AG04449 (cell line): Measurements from ENCODE around the gene SWI5.

Experiments used
- CTCF ChIA-PET: fragments of 350-600 bp; formaldehyde crosslinking; extraction: SDS; loops from one replicate; lab custom pipeline; 2021; ENCODE audit warnings: antibody characterized with exemption; lab: Yijun Ruan, JAX
- POLR2A ChIA-PET: fragments of 400-600, 350-600 bp; formaldehyde crosslinking; extraction: SDS; loops from one replicate; lab custom pipeline; 2020; ENCODE audit warnings: antibody characterized with exemption, inconsistent platforms; lab: Yijun Ruan, JAX
- DNase-seq: peaks from one replicate; pipeline ENCODE4 v3.0.0-alpha.2; 2010; ENCODE audit warnings: low read depth, low spot score
- H3K4me3 ChIP-seq: 2 replicates; pipeline ENCODE4 v1.5.1; 2011; ENCODE audit warnings: low read depth, mild to moderate bottlenecking, control low read depth, low read length
- TF ChIP-seq, protein P1 (sequence below): IDR thresholded peaks from one replicate; pipeline ENCODE4 v1.5.1; 2011; ENCODE audit warnings: mild to moderate bottlenecking, moderate library complexity, low read length, control low read depth, inconsistent platforms; ENCODE audit not compliant: insufficient read depth; ENCODE audit errors: missing control alignments

The SWI5 gene

DNA sequence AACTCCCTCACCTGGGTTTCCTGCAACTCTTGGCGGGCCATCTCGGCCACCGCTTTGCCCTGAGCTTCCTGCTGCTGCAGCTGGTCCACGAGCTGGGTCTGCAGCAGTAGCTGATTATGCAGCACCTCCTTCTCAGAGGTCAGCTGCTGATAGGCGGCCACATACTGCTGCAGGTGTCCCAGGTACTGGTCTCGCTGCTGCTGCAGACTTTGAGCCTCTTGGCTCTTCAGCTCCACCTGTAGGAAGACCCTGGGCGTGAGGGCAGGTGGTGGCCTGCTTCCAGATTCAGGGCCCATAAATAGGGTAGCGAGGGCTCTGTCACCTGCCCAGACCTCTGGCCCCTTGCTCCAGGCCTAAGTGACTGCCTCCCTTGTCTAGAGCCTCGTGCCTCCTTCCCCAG lies 16.9 kb upstream of the SWI5 start:
- POLR2A ChIA-PET, result interaction anchor here (0.8 kb wide), 1 partner anchor 9 kb away, joined by 3 read pairs; no protein-coding TSS in a partner anchor
- DNase-seq, result no peak
- CTCF ChIA-PET, result interaction anchor here (0.5 to 1.0 kb wide), 2 partner anchors 14 to 247 kb away, joined by 3 read pairs; no protein-coding TSS in a partner anchor
- TF ChIP-seq, protein P1, sequence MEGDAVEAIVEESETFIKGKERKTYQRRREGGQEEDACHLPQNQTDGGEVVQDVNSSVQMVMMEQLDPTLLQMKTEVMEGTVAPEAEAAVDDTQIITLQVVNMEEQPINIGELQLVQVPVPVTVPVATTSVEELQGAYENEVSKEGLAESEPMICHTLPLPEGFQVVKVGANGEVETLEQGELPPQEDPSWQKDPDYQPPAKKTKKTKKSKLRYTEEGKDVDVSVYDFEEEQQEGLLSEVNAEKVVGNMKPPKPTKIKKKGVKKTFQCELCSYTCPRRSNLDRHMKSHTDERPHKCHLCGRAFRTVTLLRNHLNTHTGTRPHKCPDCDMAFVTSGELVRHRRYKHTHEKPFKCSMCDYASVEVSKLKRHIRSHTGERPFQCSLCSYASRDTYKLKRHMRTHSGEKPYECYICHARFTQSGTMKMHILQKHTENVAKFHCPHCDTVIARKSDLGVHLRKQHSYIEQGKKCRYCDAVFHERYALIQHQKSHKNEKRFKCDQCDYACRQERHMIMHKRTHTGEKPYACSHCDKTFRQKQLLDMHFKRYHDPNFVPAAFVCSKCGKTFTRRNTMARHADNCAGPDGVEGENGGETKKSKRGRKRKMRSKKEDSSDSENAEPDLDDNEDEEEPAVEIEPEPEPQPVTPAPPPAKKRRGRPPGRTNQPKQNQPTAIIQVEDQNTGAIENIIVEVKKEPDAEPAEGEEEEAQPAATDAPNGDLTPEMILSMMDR, result no peak
- no peak overlapping the region for H3K4me3 ChIP-seq

DNA sequence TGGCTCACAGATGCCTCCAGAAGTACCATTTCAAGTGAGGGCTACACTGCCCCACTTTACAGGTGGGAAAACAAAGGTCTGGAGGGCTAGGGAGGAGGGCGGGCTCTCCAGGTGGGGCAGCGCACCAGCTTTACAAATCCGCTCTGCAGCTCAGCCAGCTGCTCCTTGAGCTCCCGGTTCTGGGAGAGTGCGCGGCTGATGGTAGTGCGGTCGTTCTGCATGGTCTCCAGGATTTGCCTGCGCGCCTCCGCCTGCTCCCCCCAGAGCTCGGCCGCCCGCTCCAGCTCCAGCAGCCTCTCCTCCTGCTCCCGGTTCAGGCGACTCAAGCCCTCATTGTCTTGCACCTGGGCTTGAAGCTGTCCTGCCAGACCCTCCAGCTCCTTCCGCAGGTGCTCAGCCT lies 15.7 kb upstream of the SWI5 start:
- ChIA-PET CTCF (no interaction called here), POLR2A (interaction anchor here (1.8 kb wide), 1 partner anchor 16 kb away, joined by 5 read pairs; the partner anchor contains the start of genes GOLGA2 and SWI5)
- DNase-seq, result no peak
- TF ChIP-seq, protein P1, result no peak
- H3K4me3 ChIP-seq, result no peak overlapping the region

DNA sequence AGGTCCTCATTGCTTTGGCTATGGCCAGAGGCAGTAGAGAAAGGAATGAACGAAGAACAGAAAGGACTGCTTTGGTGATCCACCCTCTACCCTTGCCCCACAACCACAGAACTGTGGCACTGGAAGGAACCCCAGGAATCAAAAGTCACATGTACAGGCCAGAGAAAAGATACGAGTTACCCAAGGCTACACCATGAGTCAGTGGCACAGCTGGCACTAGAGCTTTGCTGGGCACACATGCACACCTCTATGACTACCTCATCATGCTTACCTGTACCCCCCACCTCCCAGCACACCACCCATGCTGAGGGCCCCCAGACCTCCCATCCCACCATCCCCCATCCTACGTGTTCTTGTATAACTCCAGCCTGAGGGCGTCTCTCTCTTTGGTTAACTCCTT lies 13.4 kb upstream of the SWI5 start:
- no peak for DNase-seq
- TF ChIP-seq, protein P1, result no peak
- CTCF ChIA-PET, result interaction anchor here (0.8 to 1.6 kb wide), 3 partner anchors 8 to 12 kb away, joined by 5 to 7 read pairs (median 7); no protein-coding TSS in a partner anchor
- no peak overlapping the region for H3K4me3 ChIP-seq
- POLR2A ChIA-PET, result interaction anchor here (1.5 kb wide), 1 partner anchor 9 kb away, joined by 5 read pairs; no protein-coding TSS in a partner anchor

DNA sequence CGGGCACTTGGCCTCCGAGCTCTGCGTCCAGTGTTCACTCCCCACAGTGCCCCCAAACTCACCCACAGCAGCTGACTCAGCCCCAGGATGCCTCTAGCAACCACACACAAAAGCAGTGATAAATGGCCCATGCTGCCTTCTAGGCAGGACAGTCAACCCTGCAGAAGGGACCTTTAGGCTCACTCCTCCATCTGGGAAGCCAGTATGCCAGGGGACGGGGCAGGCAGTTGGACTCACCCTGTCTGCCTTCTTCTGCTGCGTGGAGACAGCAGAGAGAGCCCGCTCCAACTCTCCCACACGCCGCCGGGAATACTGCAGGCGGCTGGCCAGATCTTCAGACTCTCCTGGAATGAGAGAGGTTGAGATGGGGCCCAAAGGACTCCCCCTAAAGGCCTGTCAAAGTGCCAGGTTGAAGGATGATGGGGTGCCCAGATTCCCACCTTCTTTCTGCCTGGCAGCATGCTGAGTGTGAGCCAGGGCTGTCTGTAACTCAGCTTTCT lies 10.7 kb upstream of the SWI5 start:
- POLR2A ChIA-PET, result no interaction called here
- H3K4me3 ChIP-seq, result no peak overlapping the region

DNA sequence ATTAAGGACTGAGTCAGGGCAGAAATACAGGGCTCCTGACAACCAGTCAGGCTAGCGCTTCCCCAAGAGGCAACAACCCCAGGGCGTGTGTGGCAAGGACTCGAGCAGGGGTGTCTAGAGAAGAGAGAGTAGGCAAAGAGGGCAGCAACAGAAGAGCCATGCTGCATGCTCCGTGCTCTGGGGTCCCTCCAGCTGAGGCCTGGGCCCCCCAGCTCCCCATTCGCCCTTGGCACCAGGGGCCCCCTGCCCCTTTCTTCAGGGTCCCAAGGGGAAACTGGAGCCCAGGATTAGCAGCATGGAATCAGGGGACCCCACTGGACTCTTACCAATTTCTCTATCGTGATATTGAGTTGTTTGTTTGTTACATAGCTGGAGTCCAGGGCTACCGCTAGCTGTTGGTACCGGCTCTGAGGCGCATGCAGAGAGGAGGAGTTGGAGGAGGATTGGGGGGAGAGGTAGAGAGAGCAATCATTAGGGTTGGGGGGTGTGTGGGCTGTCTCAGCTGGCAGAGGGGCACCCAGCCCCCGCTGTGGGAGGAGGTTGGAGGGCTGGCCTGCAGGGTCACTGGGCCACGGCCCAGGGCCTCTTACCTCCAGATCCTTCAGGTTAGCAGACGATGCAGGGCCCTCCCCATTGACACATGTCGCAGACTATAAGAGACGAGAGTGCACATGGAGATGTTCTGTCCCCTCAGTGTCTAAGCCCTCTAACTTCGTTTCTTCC lies 9.0 kb upstream of the SWI5 start:
- POLR2A ChIA-PET, result interaction anchor here (1.0 kb wide), 1 partner anchor 22 kb away, joined by 3 read pairs; no protein-coding TSS in a partner anchor
- CTCF ChIA-PET, result interaction anchor here (0.6 to 5.2 kb wide), 2 partner anchors 12 to 86 kb away, joined by 3 to 32 read pairs; no protein-coding TSS in a partner anchor
- no peak for DNase-seq
- H3K4me3 ChIP-seq, result no peak overlapping the region
- TF ChIP-seq, protein P1, result no peak

More for the DNA sequence above, 10.7 kb upstream of the SWI5 start:
- DNase-seq, result no peak
- CTCF ChIA-PET, result interaction anchor here (5.2 kb wide), 1 partner anchor 10 kb away, joined by 32 read pairs; no protein-coding TSS in a partner anchor
- TF ChIP-seq, protein P1, result no peak

DNA sequence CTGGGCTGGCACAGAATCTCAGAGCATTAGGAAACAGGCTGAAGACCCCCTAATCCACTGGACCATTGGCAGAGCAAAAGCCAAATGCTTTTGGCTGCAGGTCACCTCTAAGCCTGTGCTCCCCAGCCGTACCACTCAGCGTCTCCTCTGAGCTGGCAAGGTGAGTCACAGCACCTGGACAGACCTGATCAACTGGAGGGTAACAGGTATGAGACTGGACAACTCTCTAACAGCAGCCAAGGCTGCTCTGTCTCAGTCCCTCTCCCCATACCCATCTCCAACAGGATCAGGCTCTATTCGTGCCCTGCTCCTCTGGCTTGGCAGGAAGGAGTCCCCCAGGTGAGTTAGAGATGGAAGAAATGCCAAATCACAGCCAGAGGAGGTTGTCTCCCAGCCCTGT lies 5.0 kb upstream of the SWI5 start:
- ChIA-PET POLR2A (no interaction called here), CTCF (interaction anchor here (1.1 to 1.6 kb wide), 2 partner anchors 19 to 72 kb away, joined by 3 read pairs; no protein-coding TSS in a partner anchor)
- DNase-seq, result no peak
- TF ChIP-seq, protein P1, result no peak
- no peak overlapping the region for H3K4me3 ChIP-seq
